Karpas-422 (cell line): ENCODE results near the gene KRTAP4-11. TPM values are rescaled to one million over a fixed set of nuclear protein-coding genes. Genes with fewer than 3 reads are reported as not detected.
"Not testable (repeated sequence)": the region's sequence is repeated elsewhere in the genome, so short reads cannot be mapped to it uniquely, and the experiment has no call there.

Experiments used
- DNase-seq: peaks from one replicate; pipeline ENCODE4 v3.0.0-alpha.2; 2015
- H2AFZ ChIP-seq: fragments of 200-600 bp; sonication (generic); 2 replicates; pipeline ENCODE4 v1.6.1; 2014; ENCODE audit warnings: antibody characterized with exemption, low read length, mixed read lengths
- H3K27ac ChIP-seq: fragments of 200-600 bp; sonication (generic); 2 replicates; pipeline ENCODE4 v1.5.1; 2014; ENCODE audit warnings: mild to moderate bottlenecking, low read length, moderate library complexity
- H3K27me3 ChIP-seq: fragments of 200-600 bp; sonication (generic); 2 replicates; pipeline ENCODE4 v1.6.1; 2014; ENCODE audit warnings: low read length, mixed read lengths
- H3K36me3 ChIP-seq: fragments of 200-600 bp; sonication (generic); 2 replicates; pipeline ENCODE4 v1.6.1; 2014; ENCODE audit warnings: low read length, mixed read lengths; ENCODE audit not compliant: insufficient read depth
- H3K4me1 ChIP-seq: fragments of 200-600 bp; sonication (generic); 2 replicates; pipeline ENCODE4 v1.6.1; 2014; ENCODE audit warnings: mild to moderate bottlenecking, low read length, mixed read lengths
- H3K4me2 ChIP-seq: fragments of 200-600 bp; sonication (generic); 2 replicates; pipeline ENCODE4 v1.6.1; 2014; ENCODE audit warnings: low read length, low read depth, mild to moderate bottlenecking; ENCODE audit not compliant: poor library complexity, severe bottlenecking
- H3K4me3 ChIP-seq: fragments of 200-600 bp; sonication (generic); 2 replicates; pipeline ENCODE4 v1.5.1; 2014; ENCODE audit warnings: mild to moderate bottlenecking, antibody characterized with exemption, low read length, mixed read lengths
- H3K79me2 ChIP-seq: fragments of 200-600 bp; sonication (generic); 2 replicates; pipeline ENCODE4 v1.6.1; 2014; ENCODE audit warnings: mild to moderate bottlenecking, low read length, mixed read lengths
- H3K9ac ChIP-seq: fragments of 200-600 bp; sonication (generic); 2 replicates; pipeline ENCODE4 v1.6.0; 2014; ENCODE audit warnings: low read length
- H3K9me2 ChIP-seq: fragments of 200-600 bp; sonication (generic), shearing (Covaris generic); replicated peaks from 2 replicates; pipeline ENCODE4 v1.6.0; 2014; ENCODE audit warnings: mild to moderate bottlenecking, low read length, moderate library complexity; ENCODE audit not compliant: insufficient read depth
- H3K9me3 ChIP-seq: fragments of 300-700, 200-600 bp; sonication (generic); 2 replicates; pipeline ENCODE4 v1.6.1; 2014; ENCODE audit warnings: low read length, mixed read lengths
- H4K20me1 ChIP-seq: fragments of 200-600 bp; sonication (generic); 2 replicates; pipeline ENCODE4 v1.6.1; 2014; ENCODE audit warnings: mild to moderate bottlenecking, antibody characterized with exemption, low read length, low read depth; ENCODE audit not compliant: insufficient read depth
- total RNA-seq: library from RNA; depleted of rRNA; stranded (reverse); fragments of >200 nt; shearing (Covaris generic); gene quantifications from 2 replicates; pipeline ENCODE4 v1.2.3, GENCODE V29; 2014; ENCODE audit warnings: low replicate concordance

Gene KRTAP4-11
- total RNA-seq, 1 experiment from 2014 or later, result not detected

DNA sequence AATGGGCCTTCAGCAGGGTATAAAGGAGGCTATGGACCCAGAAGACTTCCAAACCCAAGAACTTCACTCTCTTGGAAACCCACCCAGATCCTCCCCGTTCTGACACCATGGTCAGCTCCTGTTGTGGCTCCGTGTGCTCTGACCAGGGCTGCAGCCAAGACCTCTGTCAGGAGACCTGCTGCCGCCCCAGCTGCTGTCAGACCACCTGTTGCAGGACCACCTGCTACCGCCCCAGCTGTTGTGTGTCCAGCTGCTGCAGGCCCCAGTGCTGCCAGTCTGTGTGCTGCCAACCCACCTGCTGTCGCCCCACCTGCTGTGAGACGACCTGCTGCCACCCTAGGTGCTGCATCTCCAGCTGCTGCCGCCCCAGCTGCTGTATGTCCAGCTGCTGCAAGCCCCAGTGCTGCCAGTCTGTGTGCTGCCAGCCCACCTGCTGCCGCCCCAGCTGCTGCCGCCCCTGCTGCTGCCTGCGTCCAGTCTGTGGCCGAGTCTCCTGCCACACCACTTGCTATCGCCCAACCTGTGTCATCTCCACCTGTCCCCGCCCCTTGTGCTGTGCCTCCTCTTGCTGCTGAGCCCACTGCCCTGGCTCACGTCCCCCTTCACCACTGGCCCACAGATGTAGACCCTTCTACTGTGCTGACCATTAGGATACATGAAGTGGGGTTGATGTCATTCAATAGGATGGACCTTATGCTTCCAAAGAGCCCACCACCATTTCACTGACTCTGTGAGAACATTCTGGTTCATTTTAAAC, 33.9 kb downstream of the KRTAP4-11 start, which contains the start of gene KRTAP4-7:
Gene KRTAP4-7, plus strand, starts transcription at position 51 of the 757 bp plus-strand sequence. Its CDS starts 57 bp downstream, at position 108.
- not testable (repeated sequence) for DNase-seq, H2AFZ ChIP-seq, H3K4me2 ChIP-seq, H3K9ac ChIP-seq, H3K27me3 ChIP-seq, H4K20me1 ChIP-seq, H3K79me2 ChIP-seq, H3K27ac ChIP-seq, H3K9me2 ChIP-seq, H3K36me3 ChIP-seq, H3K9me3 ChIP-seq, H3K4me3 ChIP-seq, H3K4me1 ChIP-seq

DNA sequence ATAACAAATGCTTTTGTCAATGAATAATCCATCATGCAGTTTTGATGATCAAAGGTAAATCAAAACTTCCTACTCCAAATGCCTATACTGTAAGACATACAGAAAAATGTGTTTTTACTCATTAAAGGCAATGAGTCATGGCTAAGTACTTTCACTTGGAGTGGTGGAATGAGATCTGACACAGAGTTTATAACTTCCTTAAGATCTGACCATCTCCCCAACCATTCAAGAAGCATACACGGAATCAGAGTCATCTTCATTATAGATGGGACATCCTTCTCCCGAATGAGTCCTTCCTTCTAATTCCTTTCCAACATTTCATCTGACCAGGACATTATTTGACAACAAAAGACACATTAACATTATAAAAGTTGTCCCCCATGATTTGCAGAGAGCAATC, 34.7 kb downstream of the KRTAP4-11 start:
- not testable (repeated sequence) for DNase-seq, H3K9me2 ChIP-seq, H3K4me3 ChIP-seq, H3K4me2 ChIP-seq, H3K9me3 ChIP-seq, H3K4me1 ChIP-seq, H3K27ac ChIP-seq, H3K79me2 ChIP-seq, H2AFZ ChIP-seq, H3K36me3 ChIP-seq, H4K20me1 ChIP-seq, H3K27me3 ChIP-seq, H3K9ac ChIP-seq

DNA sequence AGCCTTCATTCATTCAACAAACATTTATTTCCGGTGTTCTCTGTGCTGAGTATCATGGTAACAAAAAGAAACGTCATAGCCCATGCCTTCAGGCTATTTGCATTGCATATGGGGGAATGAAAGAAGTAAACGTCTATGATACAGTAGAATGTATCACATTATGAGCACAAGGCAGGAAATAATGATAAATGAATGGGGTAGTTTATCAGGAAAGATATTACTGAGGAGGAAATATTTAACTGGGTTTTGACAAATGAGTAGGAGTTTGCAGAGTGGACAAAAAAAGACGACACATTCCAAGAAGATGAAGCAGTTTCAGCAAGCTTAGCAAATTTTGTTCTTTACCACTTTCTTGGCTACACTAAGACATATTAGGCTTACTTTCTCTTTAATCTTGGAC, 35.5 kb downstream of the KRTAP4-11 start:
- H2AFZ ChIP-seq, result no peak overlapping the region
- no peak overlapping the region for H3K9ac ChIP-seq
- no peaks in the 10 kb centered on the region for H3K27me3 ChIP-seq
- no peaks in the 10 kb centered on the region for H3K9me2 ChIP-seq
- DNase-seq, result no peak
- H3K4me2 ChIP-seq, result no peak overlapping the region
- H3K4me3 ChIP-seq, result no peak overlapping the region
- H3K4me1 ChIP-seq, result no peaks in the 10 kb centered on the region
- H3K9me3 ChIP-seq, result no peaks in the 10 kb centered on the region
- no peaks in the 10 kb centered on the region for H4K20me1 ChIP-seq
- H3K36me3 ChIP-seq, result no peaks in the 10 kb centered on the region
- H3K27ac ChIP-seq, result no peak overlapping the region
- no peaks in the 10 kb centered on the region for H3K79me2 ChIP-seq

GRCh38 chr17:41076788-41077187, 41.4 kb downstream of the KRTAP4-11 start:
- Histone ChIP-seq H3K4me3 (no peak overlapping the region), H3K27me3 (no peaks in the 10 kb centered on the region), H4K20me1 (no peaks in the 10 kb centered on the region), H3K9me2 (no peaks in the 10 kb centered on the region), H3K9me3 (no peaks in the 10 kb centered on the region), H3K4me1 (no peaks in the 10 kb centered on the region), H3K79me2 (no peaks in the 10 kb centered on the region), H3K4me2 (no peak overlapping the region), H3K36me3 (no peaks in the 10 kb centered on the region), H3K9ac (no peak overlapping the region), H2AFZ (no peak overlapping the region), H3K27ac (no peak overlapping the region)
- no peak for DNase-seq

DNA sequence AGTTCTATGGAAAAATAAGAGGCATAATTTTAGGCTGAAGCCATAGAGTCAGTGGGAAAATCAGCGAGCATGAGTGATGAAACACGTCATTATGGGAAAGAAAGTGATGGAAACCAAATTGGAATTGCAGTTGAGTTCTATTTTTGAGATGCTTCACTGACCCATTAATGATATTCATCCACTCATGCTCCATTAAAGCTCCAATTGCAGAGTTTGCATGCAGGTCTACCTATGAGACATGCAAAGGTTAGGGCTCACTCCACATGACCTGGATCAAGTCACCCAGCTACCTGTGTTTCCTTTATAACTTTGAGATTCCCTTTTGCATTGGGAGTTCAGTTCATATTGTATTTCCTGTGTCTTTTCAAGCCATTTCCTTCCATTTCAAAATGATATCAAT, 44.5 kb downstream of the KRTAP4-11 start:
- no peak for DNase-seq
- no peaks in the 10 kb centered on the region for H3K9me2 ChIP-seq
- H4K20me1 ChIP-seq, result no peaks in the 10 kb centered on the region
- H3K36me3 ChIP-seq, result no peaks in the 10 kb centered on the region
- H3K27ac ChIP-seq, result no peak overlapping the region
- no peak overlapping the region for H3K9ac ChIP-seq
- no peak overlapping the region for H3K4me3 ChIP-seq
- H3K9me3 ChIP-seq, result no peaks in the 10 kb centered on the region
- no peak overlapping the region for H3K4me2 ChIP-seq
- H3K27me3 ChIP-seq, result no peaks in the 10 kb centered on the region
- H3K4me1 ChIP-seq, result no peaks in the 10 kb centered on the region
- no peak overlapping the region for H2AFZ ChIP-seq
- H3K79me2 ChIP-seq, result no peaks in the 10 kb centered on the region

DNA sequence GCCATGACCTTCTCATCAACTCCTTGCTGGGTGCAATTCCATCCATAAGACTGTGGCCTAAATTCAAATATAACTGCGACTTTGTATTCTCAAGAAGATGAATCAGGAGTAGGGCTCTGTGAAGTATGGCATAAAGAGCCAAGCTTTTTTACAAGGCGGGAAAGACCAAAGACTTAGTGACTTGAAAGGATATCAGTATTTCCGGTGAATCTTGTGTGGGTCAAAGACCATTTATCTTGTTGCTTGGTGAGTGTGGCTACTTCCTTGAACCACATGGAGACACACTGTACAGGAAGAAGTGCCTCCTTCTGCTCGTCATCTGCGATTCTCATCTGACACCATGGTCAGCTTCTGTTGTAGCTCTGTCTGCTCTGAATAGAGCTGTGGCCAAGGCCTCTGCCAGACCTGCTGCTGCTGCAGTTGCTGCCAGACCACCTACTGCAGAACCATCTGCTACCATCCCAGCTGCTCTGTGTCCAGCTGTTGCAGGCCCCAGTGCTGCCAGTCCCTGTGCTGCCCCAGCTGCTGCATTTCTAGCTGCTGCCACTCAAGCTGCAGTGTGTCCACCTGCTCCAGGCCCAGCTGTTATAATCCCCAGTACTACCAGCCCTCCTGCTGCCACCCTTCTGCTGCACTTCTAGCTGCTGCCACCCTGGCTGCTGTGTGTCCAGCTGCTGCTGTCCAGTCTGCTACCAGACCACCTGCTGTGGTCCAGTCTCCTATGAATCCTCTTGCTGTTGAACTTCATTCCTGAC, 46.4 kb downstream of the KRTAP4-11 start:
- no peak overlapping the region for H3K4me3 ChIP-seq
- no peak overlapping the region for H2AFZ ChIP-seq
- DNase-seq, result no peak
- no peaks in the 10 kb centered on the region for H3K79me2 ChIP-seq
- no peaks in the 10 kb centered on the region for H3K9me2 ChIP-seq
- H3K36me3 ChIP-seq, result no peaks in the 10 kb centered on the region
- H3K9ac ChIP-seq, result no peak overlapping the region
- no peak overlapping the region for H3K27ac ChIP-seq
- H3K4me2 ChIP-seq, result no peak overlapping the region
- no peaks in the 10 kb centered on the region for H3K27me3 ChIP-seq
- H3K9me3 ChIP-seq, result no peaks in the 10 kb centered on the region
- H3K4me1 ChIP-seq, result no peaks in the 10 kb centered on the region
- no peaks in the 10 kb centered on the region for H4K20me1 ChIP-seq

DNA sequence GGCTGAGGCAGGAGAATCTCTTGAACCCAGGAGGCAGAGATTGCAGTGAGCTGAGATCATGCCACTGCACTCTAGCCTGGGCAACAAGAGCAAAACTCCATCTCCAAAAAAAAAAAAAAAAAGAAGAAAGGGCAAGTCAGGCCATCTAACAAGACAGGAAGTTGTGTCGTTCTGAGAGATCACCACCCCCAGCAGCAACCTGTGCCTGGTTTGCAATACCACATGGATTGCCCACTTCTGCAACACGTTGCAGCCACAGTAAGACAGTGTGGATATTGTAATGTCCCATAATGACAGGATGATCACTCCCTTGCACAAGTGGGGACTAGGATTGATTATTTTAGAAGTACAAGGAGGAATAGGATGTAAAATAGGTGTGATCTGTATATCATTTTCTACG, 49.1 kb downstream of the KRTAP4-11 start:
- H3K9ac ChIP-seq, result no peak overlapping the region
- H3K9me3 ChIP-seq, result no peaks in the 10 kb centered on the region
- H3K27me3 ChIP-seq, result no peaks in the 10 kb centered on the region
- H4K20me1 ChIP-seq, result no peaks in the 10 kb centered on the region
- H3K27ac ChIP-seq, result no peak overlapping the region
- H3K4me1 ChIP-seq, result no peaks in the 10 kb centered on the region
- no peaks in the 10 kb centered on the region for H3K9me2 ChIP-seq
- H3K4me2 ChIP-seq, result no peak overlapping the region
- no peak for DNase-seq
- no peak overlapping the region for H3K4me3 ChIP-seq
- H2AFZ ChIP-seq, result no peak overlapping the region
- no peaks in the 10 kb centered on the region for H3K36me3 ChIP-seq
- H3K79me2 ChIP-seq, result no peaks in the 10 kb centered on the region

DNA sequence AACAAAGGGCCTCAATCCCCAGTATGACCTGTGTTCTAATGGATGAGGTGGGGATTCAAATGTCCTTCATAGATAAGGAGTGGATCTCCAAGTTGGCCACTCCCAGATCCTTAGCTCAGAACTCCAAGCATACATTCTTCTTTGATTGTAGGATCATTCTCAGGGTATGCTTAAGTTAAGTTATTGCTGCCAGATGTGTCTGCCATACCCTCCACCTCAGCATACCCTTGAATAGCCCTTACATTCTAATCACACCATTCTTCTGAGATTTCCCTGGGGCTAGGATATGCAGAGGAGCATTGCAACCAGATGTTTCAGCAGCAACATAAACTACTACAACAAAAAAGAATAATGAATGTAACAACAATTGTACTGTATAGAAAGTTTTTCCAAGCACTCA, 50.9 kb downstream of the KRTAP4-11 start:
- H3K36me3 ChIP-seq, result no peaks in the 10 kb centered on the region
- H3K9me3 ChIP-seq, result no peaks in the 10 kb centered on the region
- H3K27ac ChIP-seq, result no peak overlapping the region
- H3K27me3 ChIP-seq, result no peaks in the 10 kb centered on the region
- H2AFZ ChIP-seq, result no peak overlapping the region
- H3K9me2 ChIP-seq, result no peaks in the 10 kb centered on the region
- H3K4me1 ChIP-seq, result no peaks in the 10 kb centered on the region
- H3K79me2 ChIP-seq, result no peaks in the 10 kb centered on the region
- no peak overlapping the region for H3K4me3 ChIP-seq
- DNase-seq, result no peak
- H3K9ac ChIP-seq, result no peak overlapping the region
- no peak overlapping the region for H3K4me2 ChIP-seq
- no peaks in the 10 kb centered on the region for H4K20me1 ChIP-seq
